ENCODE measurements around the gene GFI1. TPM values are rescaled to one million over a fixed set of nuclear protein-coding genes. Genes with fewer than 3 reads are reported as not detected.

The GFI1 gene
- total and polyA plus RNA-seq, 2 of the 13 experiments (the other 11 are each of a cell fraction or from before 2014, with no cell fraction given) = 10.3 to 10.5 TPM

GRCh38 chr1:92515796-92516201 is 29.1 kb upstream of the GFI1 start:
- Histone ChIP-seq H2AFZ (ENCODE audit: low read length) (no peak overlapping the region), H3K4me2 (ENCODE audit: low read depth, low read length) (no peak overlapping the region), H3K79me2 (ENCODE audit: insufficient read depth, low read length) (no peaks in the 10 kb centered on the region), H4K20me1 (ENCODE audit: insufficient read depth, low read length) (no peaks in the 10 kb centered on the region), H3K9ac (ENCODE audit: insufficient read depth, low read depth, low read length) (no peak overlapping the region), H3K9me3 (ENCODE audit: low read length) (no peaks in the 10 kb centered on the region), H3K4me3 (replicated peaks in 1 of 3; ENCODE audit: insufficient read depth in 1 of 3, low read depth in 2 of 3, low read length in 3 of 3) (no peak overlapping the region), H3K36me3 (replicated peaks in 1 of 2; ENCODE audit: control insufficient read depth in 1 of 2, insufficient read depth in 2 of 2, low read length in 2 of 2) (no peaks in the 10 kb centered on the region), H3K27me3 (ENCODE audit: control insufficient read depth in 1 of 2, insufficient read depth in 2 of 2, low read length in 2 of 2) (no peaks in the 10 kb centered on the region), H3K27ac (ENCODE audit: extremely low read length, insufficient read depth, low read length) (no peak overlapping the region), H3K4me1 (ENCODE audit: insufficient read depth, low read length) (no peaks in the 10 kb centered on the region)
- ATAC-seq = no peak
- CTCF ChIA-PET (ENCODE audit: low intra/inter-chr PET ratio, low total read pairs) = no interaction called here
- intact Hi-C loops (cut with micrococcal nuclease; ENCODE audit: unreplicated experiment) (no loop called here), in situ Hi-C loops (cut with HindIII; ENCODE audit: extremely low pct_ligation_motif_present, low pct_unique_long_range_greater_than_20kb) (no loop called here)
- no TSS peak for BruUV-seq (replicated peaks)
- no peak for FAIRE-seq
- WGBS (ENCODE audit: low lambda C conversion rate) = 94% methylated on average over 3 of the region's 3 CpGs
- POLR2A ChIA-PET = no interaction called here
- no peak for DNase-seq (ENCODE audit: low spot score)
- TF ChIP-seq ZBTB40 (IDR thresholded peaks at IDR 0.05) = no peak
- no peak for TF ChIP-seq ZBTB40 (CRISPR knock-in tag; IDR thresholded peaks at IDR 0.05)
- TF ChIP-seq GLI4 (CRISPR knock-in tag; IDR thresholded peaks at IDR 0.05; ENCODE audit: borderline replicate concordance) = no peak
- no peak for TF ChIP-seq ZNF710 (CRISPR knock-in tag; IDR thresholded peaks at IDR 0.05; ENCODE audit: borderline replicate concordance)
- TF ChIP-seq SP2 (CRISPR knock-in tag; IDR thresholded peaks at IDR 0.05) = no peak
- TF ChIP-seq HNRNPLL (IDR thresholded peaks at IDR 0.05; ENCODE audit: low read depth, low read length, poor library complexity, severe bottlenecking) = no peak
- TF ChIP-seq ZBTB43 (CRISPR knock-in tag; conservative IDR thresholded peaks at IDR 0.05) = no peak
- TF ChIP-seq GMEB1 (CRISPR knock-in tag; IDR thresholded peaks at IDR 0.05; ENCODE audit: borderline replicate concordance) = no peak
- no peak for TF ChIP-seq FOSL1 (CRISPR knock-in tag; IDR thresholded peaks at IDR 0.05; ENCODE audit: borderline replicate concordance)

All from HepG2 (cell line).